B cell (primary cell): ENCODE data around the gene GRK1. TPM values are rescaled to one million over a fixed set of nuclear protein-coding genes. Genes with fewer than 3 reads are reported as not detected.

Experiments
- ATAC-seq: fragments of 200-7000 bp; cut with Tn5 transposase; one replicate; pipeline ENCODE4 v1.10.0; 2021; ENCODE audit warnings: low read depth, mild to moderate bottlenecking, moderate number of reproducible peaks, moderate library complexity
- CTCF ChIA-PET: fragments of 350-600 bp; sonication (Branson Sonifier 250); formaldehyde crosslinking; loops from one replicate; lab custom pipeline; 2021; ENCODE audit warnings: antibody characterized with exemption, inconsistent platforms; lab: Charles Lee
- POLR2A ChIA-PET: fragments of 350-600 bp; sonication (Branson Sonifier 250); formaldehyde crosslinking; loops from one replicate; lab custom pipeline; 2021; ENCODE audit warnings: antibody characterized with exemption; lab: Charles Lee
- DNase-seq: peaks from one replicate; pipeline ENCODE4 v3.0.0; 2013
- H2AFZ ChIP-seq: 2 replicates; pipeline ENCODE4 v1.6.1; 2012; ENCODE audit warnings: mild to moderate bottlenecking, low read depth, low read length; ENCODE audit not compliant: insufficient read depth, poor library complexity, severe bottlenecking
- H3K27ac ChIP-seq, 2 donors: 1 replicate in 1 of 2; 2 replicates in 1 of 2; pipeline ENCODE4 v1.5.1; 2012 to 2013; ENCODE audit warnings: low read length in 2 of 2, mild to moderate bottlenecking in 2 of 2, moderate library complexity in 1 of 2
- H3K27me3 ChIP-seq, 4 experiments: fragments of 200-600 bp in 1 of 4; sonication (generic) in 1 of 4; replicated peaks in 1 of 4; 1 replicate in 2 of 4; 2 replicates in 2 of 4; pipeline versions ENCODE4 v1.6.1 to v1.7.0; 2013 to 2016; ENCODE audit warnings: low read length in 3 of 4, mild to moderate bottlenecking in 2 of 4, mixed read lengths in 1 of 4, moderate library complexity in 1 of 4; ENCODE audit not compliant: insufficient read depth in 4 of 4, control insufficient read depth in 3 of 4; ENCODE audit errors: control extremely low read depth in 1 of 4
- H3K36me3 ChIP-seq, 2 experiments: replicated peaks in 1 of 2; 1 replicate in 1 of 2; 2 replicates in 1 of 2; pipeline versions ENCODE4 v1.6.1 to v1.7.1; 2013; ENCODE audit warnings: low read length in 1 of 2; ENCODE audit not compliant: insufficient read depth in 2 of 2, control insufficient read depth in 1 of 2; ENCODE audit errors: control extremely low read depth in 1 of 2, extremely low read depth in 1 of 2
- H3K4me1 ChIP-seq, 2 donors: fragments of 200-600 bp in 1 of 2; sonication (generic) in 1 of 2; 1 replicate in 1 of 2; 2 replicates in 1 of 2; pipeline versions ENCODE4 v1.5.1 to v1.6.1; 2013 to 2017; ENCODE audit warnings: low read length in 2 of 2; ENCODE audit not compliant: control insufficient read depth in 2 of 2, insufficient read depth in 2 of 2
- H3K4me2 ChIP-seq: replicated peaks from 2 replicates; pipeline ENCODE3; 2012; ENCODE audit warnings: mild to moderate bottlenecking, low read depth, low read length; ENCODE audit not compliant: poor library complexity, severe bottlenecking
- H3K4me3 ChIP-seq, 5 experiments: fragments of 200-600 bp in 1 of 5; sonication (generic) in 1 of 5; 1 replicate in 3 of 5; 2 replicates in 2 of 5; pipeline versions ENCODE4 v1.5.1 to v1.7.0; 2011 to 2016; ENCODE audit warnings: low read length in 4 of 5, mild to moderate bottlenecking in 4 of 5, low read depth in 2 of 5, control low read depth in 1 of 5, moderate library complexity in 1 of 5; ENCODE audit not compliant: insufficient read depth in 1 of 5; ENCODE audit errors: control extremely low read depth in 1 of 5, extremely low read depth in 1 of 5
- H3K79me2 ChIP-seq: fragments of 200-600 bp; sonication (generic); one replicate; pipeline ENCODE4 v1.6.0; 2016; ENCODE audit warnings: low read length; ENCODE audit not compliant: control insufficient read depth, insufficient read depth
- H3K9ac ChIP-seq: fragments of 200-600 bp; sonication (generic); 2 replicates; pipeline ENCODE4 v1.6.1; 2017; ENCODE audit warnings: mild to moderate bottlenecking, low read length, moderate library complexity
- H3K9me3 ChIP-seq, 3 donors: one replicate each; pipeline versions ENCODE4 v1.6.1 to v1.7.1; 2013; ENCODE audit warnings: low read length in 2 of 3; ENCODE audit not compliant: control insufficient read depth in 2 of 3, insufficient read depth in 1 of 3; ENCODE audit errors: control extremely low read depth in 1 of 3
- H4K20me1 ChIP-seq: 2 replicates; pipeline ENCODE4 v1.6.0; 2012; ENCODE audit warnings: mild to moderate bottlenecking, low read length; ENCODE audit not compliant: insufficient read depth, control insufficient read depth, poor library complexity, severe bottlenecking
- H3K27ac Mint-ChIP-seq: one replicate; pipeline ENCODE4 v1.8.0; 2021; ENCODE audit warnings: mixed read lengths
- H3K27me3 Mint-ChIP-seq: one replicate; pipeline ENCODE4 v1.8.0; 2021; ENCODE audit warnings: mixed read lengths
- H3K4me1 Mint-ChIP-seq: one replicate; pipeline ENCODE4 v1.8.0; 2021; ENCODE audit warnings: mixed read lengths
- H3K4me3 Mint-ChIP-seq: one replicate; pipeline ENCODE4 v1.8.0; 2021; ENCODE audit warnings: mixed read lengths
- H3K9me3 Mint-ChIP-seq: one replicate; pipeline ENCODE4 v1.8.0; 2022; ENCODE audit warnings: mixed read lengths; ENCODE audit not compliant: insufficient read depth
- CTCF ChIP-seq: fragments of 200-600 bp; IDR thresholded peaks from one replicate; pipeline ENCODE4 v1.8.0; 2022; ENCODE audit warnings: antibody characterized with exemption, mild to moderate bottlenecking
- EZH2 ChIP-seq: IDR thresholded peaks from 2 replicates; pipeline ENCODE4 v1.6.1; 2012; ENCODE audit warnings: borderline replicate concordance, low read depth, mild to moderate bottlenecking, moderate library complexity, low read length; ENCODE audit not compliant: insufficient read depth, poor library complexity, severe bottlenecking
- WGBS: methylation state at CpG from one replicate; pipeline ENCODE4 v1.1.5; 2013; ENCODE audit warnings: missing lambda C conversion rate; ENCODE audit not compliant: insufficient coverage; 5-methylcytosine and 5-hydroxymethylcytosine counted together
- intact Hi-C: fragments of 100-400 bp; cut with micrococcal nuclease; formaldehyde crosslinking; loops from one replicate; pipeline ENCODE4 v1.10.0; 2022
- polyA plus RNA-seq: library from polyadenylated mRNA; depleted of rRNA; stranded (reverse); fragments of >200 nt; gene quantifications from 2 replicates; pipeline ENCODE4 v1.2.3, GENCODE V29; 2012
- total RNA-seq, 2 donors: library from RNA; stranded (reverse); fragments of 120-200 nt in 1 of 2; gene quantifications; 1 replicate in 1 of 2; 2 replicates in 1 of 2; pipeline versions ENCODE4 v1.2.3 to v1.2.4, GENCODE V29; 2013 to 2022

The GRK1 gene
- total and polyA plus RNA-seq, 2 donors (not counting 1 experiment from before 2014, with no cell fraction given): not detected

DNA sequence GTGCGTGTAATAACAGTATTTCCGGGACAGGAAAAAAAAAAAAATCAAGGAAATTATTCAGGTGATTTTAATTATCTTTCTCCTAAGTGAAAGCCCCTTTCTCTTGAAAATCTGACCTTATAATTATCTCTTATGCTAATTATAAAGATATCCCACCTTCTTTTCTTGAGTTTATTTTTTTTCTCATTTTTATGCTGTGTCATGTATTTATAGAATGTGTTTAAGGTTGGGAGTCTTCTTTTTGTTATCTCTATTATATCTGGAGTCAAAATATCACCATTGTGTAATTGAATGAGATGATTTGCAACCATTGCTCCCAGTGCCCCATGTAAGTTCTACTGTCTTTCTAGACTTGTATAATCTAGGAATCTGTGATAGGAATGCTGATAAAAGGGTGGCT, 95.1 kb downstream of the GRK1 start:
- no peaks in the 10 kb centered on the region for H3K36me3 ChIP-seq
- H2AFZ ChIP-seq: no peak overlapping the region
- no peaks in the 10 kb centered on the region for H3K79me2 ChIP-seq
- H3K27me3 ChIP-seq: peaks cover 0 to 35% (median 21%) of the 10 kb centered on the region in 4 experiments
- no peaks in the 10 kb centered on the region for H3K9me3 Mint-ChIP-seq
- CTCF ChIA-PET: no interaction called here
- no peak for DNase-seq
- no peak overlapping the region for H3K9ac ChIP-seq
- TF ChIP-seq CTCF (no peak), EZH2 (no peak)
- no CpG with 5 or more reads among the region's 2 CpGs for WGBS
- no peak overlapping the region for H3K4me3 ChIP-seq
- H4K20me1 ChIP-seq: no peaks in the 10 kb centered on the region
- POLR2A ChIA-PET: no interaction called here
- intact Hi-C loops: no loop called here
- H3K27me3 Mint-ChIP-seq: peaks cover 36% of the 10 kb centered on the region
- H3K4me2 ChIP-seq: no peak overlapping the region
- peaks cover 0 to 12% (median 0%) of the 10 kb centered on the region in 3 donors for H3K9me3 ChIP-seq
- ATAC-seq: no peak
- peaks cover 13 to 16% of the 10 kb centered on the region in 2 donors for H3K4me1 ChIP-seq
- no peak overlapping the region for H3K27ac ChIP-seq
- H3K4me3 Mint-ChIP-seq: no peak overlapping the region
- peaks cover 18% of the 10 kb centered on the region for H3K4me1 Mint-ChIP-seq
- no peak overlapping the region for H3K27ac Mint-ChIP-seq

GRCh38 chr13:113762538-113762937, 95.5 kb downstream of the GRK1 start:
- intact Hi-C loops: no loop called here
- H2AFZ ChIP-seq: no peak overlapping the region
- no peaks in the 10 kb centered on the region for H3K9me3 Mint-ChIP-seq
- H3K27ac ChIP-seq: no peak overlapping the region
- no peaks in the 10 kb centered on the region for H3K36me3 ChIP-seq
- H3K9ac ChIP-seq: no peak overlapping the region
- no peak overlapping the region for H3K4me2 ChIP-seq
- WGBS: 83% methylated on average over 7 of the region's 11 CpGs
- H3K27me3 Mint-ChIP-seq: peaks cover 38% of the 10 kb centered on the region
- no peaks in the 10 kb centered on the region for H4K20me1 ChIP-seq
- peaks cover 15% of the 10 kb centered on the region for H3K4me1 Mint-ChIP-seq
- no peaks in the 10 kb centered on the region for H3K79me2 ChIP-seq
- no peak overlapping the region for H3K4me3 Mint-ChIP-seq
- DNase-seq (no peak), ATAC-seq (no peak)
- H3K27me3 ChIP-seq: peaks cover 0 to 35% (median 21%) of the 10 kb centered on the region in 4 experiments
- H3K4me1 ChIP-seq: peaks cover 13 to 16% of the 10 kb centered on the region in 2 donors
- ChIA-PET POLR2A (no interaction called here), CTCF (no interaction called here)
- H3K9me3 ChIP-seq: peaks cover 0 to 12% (median 0%) of the 10 kb centered on the region in 3 donors
- H3K4me3 ChIP-seq: no peak overlapping the region
- no peak overlapping the region for H3K27ac Mint-ChIP-seq
- TF ChIP-seq EZH2 (no peak), CTCF (no peak)
